Islet precursor cell (in vitro differentiated cells): ENCODE measurements around the gene KCNJ6.

ENCODE experiments used
- DNase-seq: peaks from one replicate; pipeline ENCODE4 v3.0.0-alpha.2; 2018

The KCNJ6 gene

DNA sequence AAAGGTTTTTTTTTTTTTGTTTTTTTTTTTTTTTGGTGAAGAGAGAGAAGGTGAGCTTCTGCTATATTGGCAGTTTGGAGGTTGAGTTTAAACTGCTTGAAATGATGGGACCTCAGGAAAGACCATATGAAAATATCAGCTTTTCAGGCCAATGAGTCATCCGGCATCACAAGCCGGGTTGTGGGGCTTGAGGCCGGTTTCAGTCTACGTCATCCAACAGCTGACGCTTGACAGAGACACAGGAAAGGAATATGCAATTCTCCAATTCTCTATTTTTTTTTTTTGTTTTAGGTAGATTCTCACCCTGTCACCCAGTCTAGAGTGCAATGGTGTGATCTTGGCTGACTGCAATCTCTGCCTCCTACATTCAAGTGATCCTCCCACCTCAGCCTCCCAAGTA lies 52.4 kb downstream of the KCNJ6 start:
- DNase-seq = no peak

DNA sequence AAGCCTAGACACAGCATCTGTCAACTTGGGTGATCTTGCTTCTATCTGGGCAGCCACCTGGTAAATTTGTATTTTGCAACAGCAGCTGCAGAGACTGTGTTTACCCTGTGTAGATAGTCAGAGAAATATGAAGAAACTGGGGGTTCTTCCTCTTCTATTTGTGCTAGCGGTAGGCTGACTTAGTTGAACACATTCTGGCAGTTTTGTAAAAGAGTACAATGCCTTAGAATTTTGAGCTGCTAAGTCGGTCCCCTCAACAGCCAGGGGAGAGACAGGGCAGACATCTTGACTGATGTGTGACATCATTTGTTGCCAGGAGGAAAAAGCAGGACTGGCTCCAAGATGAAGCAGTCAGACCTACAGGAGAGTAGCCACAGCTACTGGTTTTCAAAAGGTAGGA lies 53.7 kb downstream of the KCNJ6 start:
- no peak for DNase-seq

DNA sequence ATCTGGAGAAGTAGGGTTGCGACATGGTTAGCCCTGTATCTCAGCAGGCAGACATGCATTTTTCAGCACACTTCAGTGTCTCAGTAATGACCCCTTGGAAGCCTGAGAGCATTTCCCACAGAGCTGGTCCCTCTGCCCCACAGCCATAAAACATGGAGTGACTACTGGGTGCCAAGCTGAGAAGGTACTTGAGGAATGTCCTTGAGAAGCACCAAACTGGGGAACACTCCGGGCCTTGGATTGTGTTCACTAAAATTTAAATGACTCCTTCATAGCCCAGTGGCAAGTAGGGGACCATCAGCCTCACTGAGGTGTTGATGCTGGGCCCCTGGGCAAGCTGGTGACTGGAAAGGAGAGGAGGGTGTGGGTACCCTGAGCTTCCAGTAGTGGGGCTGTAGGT lies 54.7 kb downstream of the KCNJ6 start:
- DNase-seq = peak; percentile 20

DNA sequence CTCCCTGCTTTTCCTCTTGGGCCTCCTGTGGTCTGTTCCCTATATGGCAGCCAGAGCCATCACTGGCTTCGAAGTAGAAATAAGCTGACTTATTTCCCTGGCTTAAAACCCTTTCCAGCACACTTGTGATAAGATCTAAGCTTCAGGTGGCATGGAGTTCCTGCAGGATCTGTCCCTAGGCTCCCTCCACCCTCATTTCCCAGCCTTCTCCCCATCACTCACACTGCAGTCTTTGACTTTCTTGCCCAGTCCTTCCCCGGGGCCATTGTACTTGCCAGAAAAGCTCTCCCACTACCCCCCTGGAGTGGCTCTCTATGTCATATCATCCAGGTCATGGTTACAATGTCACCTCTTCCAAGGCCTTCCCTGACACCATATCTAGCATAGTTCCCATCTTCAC lies 55.8 kb downstream of the KCNJ6 start:
- peak; percentile 26 for DNase-seq

DNA sequence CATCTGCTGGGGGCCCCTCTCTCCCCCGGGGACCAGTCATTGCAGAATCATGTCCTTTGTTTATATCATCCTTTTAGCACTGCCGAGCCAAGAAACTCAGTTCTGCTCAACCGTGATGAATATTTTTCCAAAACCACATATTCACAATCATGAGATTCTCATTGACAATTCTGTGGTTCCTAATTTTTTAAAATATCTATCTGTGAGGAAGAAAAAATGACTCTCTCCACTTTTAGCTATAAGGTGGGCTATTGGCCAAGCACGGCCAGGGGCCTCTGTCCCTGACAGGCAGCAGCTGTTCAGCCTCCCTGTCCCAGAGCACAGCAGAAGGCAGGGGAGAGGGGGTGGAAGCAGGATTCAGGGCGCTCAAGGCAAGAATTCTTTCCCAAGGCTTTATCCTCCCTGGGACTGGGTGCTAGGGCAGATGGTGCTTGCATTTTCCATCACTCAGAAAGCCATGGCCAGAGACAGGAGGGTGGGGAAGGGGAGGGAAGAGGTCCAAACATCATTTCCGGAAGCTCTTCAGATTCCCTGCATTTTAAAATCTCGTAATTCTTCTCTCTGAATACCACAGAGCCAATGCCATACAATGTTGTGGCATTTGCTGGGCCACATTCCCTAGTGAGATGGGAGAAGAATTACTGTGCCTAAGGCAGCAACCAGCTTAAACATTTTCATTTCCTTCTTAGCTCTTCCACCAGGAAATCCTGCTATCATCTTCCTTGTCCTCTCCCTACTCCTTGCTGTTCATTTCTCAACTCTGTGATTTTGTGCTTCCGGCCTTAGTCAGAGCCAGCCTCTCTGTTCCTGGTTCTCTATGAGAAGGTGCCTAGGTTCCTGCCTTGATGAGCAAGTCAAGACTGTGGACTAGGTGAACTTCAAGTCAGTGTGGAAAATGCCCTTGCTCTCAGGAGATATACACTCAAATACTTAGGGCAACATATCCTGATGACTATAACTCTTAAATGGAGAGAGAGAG lies 60.3 kb downstream of the KCNJ6 start:
- no peak for DNase-seq

GRCh38 chr21:37855271-37855646 lies 61.0 kb downstream of the KCNJ6 start:
- no peak for DNase-seq

- peak; percentile 48 for DNase-seq
Measured at GRCh38 chr21:37849506-37850102, 66.7 kb downstream of the KCNJ6 start.

DNA sequence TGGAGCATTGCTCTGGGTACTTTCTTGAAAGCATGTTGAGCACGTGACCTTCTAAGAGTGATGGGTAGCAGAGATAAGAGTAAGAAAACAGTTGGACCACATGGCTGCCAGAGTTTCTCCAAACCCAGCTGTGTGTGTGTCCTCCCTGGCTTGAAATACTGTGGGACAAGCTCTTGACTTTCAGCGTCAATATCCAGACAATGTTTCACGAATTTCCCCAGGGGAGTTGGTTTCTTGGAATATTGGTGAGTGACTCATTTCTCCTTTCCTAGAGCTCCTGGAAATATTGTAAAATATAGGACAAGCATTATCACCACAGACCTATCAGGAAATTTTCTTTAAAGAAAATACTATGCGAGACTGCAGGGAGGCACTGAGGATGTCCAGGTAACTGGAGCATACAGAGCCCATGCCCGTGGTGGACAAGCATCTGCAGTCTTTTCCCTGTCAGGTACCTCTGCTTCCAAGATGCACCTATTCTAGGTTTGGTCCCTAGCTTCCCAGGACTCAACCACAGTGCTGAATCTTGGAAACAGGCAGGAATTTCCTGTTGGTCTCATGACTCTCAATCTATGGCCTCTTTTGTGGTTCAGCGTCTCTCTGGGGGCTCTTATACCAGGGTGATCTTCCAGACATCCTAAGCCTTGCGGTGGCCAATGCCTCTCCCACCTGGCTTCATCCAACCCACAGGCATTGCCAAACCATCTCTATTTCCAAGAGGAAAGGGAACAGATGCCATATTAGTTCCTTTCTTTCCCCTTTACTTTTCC lies 67.4 kb downstream of the KCNJ6 start:
- DNase-seq = peak; percentile 17

GRCh38 chr21:37845535-37845934 lies 70.7 kb downstream of the KCNJ6 start:
- DNase-seq = no peak

- DNase-seq = no peak
Measured at GRCh38 chr21:37843191-37843590, 73.1 kb downstream of the KCNJ6 start.

GRCh38 chr21:37842163-37842919 lies 73.9 kb downstream of the KCNJ6 start:
- DNase-seq = peak; percentile 41

DNA sequence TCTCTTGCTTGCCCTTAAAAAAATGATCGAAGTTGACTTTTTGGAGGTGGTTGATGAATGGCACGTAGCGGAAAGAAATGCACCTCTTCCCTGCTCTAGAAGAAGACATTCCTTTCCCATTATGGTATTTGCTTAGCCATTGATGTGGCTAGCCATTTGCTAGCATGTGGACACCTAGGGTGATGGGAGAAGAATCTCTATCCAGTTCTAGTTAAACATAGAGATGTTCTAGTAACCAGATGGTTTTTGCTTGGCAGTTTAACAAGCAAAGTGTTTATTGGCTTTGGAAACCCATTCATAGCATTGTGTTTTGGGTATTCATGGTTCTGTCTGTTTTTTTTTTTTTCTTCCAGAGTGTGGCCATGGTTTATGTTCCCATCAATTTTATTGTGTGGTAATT lies 78.9 kb downstream of the KCNJ6 start:
- DNase-seq = no peak

DNA sequence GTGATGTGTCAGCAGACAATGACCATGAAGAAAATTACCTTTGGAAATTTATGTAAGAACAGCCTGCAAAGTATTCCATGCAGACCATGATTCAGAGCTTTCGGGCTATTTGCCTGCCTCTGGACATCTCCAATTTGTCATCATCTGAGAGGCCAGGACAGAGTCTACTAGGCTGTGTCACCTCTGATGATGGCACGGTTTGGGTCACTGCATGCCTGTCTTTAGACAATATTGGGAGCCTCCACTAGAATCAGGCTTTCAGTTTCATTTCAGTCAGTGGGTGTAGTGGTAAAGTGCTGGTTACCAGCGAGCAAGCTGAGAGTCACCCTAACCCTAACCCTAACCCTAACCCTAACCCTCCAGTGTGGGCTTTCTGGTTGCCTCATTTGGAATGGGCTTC lies 80.8 kb downstream of the KCNJ6 start:
- no peak for DNase-seq

DNA sequence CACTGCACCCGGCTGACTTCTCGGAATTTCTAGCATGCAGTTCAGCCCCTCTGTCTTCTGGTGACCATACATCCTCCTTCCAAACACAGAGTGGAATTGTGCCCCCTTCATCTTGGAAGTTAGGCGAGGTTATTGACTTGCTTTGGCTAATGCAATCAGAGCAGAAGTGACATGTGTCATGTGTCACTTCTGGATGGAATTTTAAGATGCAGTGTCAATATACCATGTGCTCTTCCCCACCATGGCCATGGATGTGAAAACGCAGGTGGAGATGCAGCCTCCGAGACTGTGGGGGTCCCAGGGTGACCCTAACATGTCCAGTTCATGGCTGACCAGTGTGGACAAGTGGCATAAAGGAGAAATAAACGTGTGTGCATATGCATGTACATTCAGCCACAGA lies 83.0 kb downstream of the KCNJ6 start:
- DNase-seq = no peak

GRCh38 chr21:37829447-37829846 lies 86.8 kb downstream of the KCNJ6 start:
- no peak for DNase-seq

- DNase-seq = no peak
Measured at GRCh38 chr21:37828991-37829390, 87.3 kb downstream of the KCNJ6 start.

DNA sequence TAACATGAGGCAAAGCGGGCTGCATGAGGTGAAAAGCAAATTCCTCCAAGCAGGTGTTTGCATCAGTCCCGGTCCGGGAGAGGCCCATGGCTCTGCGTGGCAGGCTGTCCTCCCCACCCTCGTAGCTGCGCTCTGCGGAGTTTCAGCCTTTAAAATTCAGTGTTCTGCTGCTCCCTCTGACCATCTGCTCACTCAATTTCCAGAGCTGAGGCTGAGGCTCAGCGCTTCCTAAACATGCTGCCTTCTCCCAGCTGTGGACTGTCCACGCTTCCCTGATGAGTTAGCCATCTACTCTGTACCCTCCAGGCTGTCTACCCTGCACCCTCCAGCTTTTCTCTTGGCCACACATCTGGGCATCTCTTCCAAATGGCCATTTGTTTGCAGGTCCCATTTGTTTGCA lies 87.7 kb downstream of the KCNJ6 start:
- no peak for DNase-seq

DNA sequence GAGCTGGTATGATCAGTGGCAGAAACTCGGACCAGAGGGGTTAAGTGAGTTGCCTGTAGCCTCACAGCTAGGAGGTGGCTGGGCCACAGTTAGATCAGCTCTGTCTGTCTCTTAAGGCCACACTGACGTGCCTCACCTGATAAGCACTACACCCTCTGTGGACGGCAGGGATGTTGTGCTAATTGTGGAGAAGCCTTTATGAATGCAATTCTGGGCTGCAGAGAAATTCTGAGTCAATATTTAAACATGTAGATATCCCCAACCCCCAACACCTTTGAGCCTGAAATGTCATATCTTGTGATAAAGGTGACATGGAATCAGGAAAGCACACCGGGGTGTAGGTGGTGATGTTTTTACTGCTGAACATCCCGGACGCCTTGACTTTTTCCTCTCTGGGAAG lies 88.3 kb downstream of the KCNJ6 start:
- no peak for DNase-seq

- no peak for DNase-seq
Measured at GRCh38 chr21:37821786-37822450, 94.3 kb downstream of the KCNJ6 start.

DNA sequence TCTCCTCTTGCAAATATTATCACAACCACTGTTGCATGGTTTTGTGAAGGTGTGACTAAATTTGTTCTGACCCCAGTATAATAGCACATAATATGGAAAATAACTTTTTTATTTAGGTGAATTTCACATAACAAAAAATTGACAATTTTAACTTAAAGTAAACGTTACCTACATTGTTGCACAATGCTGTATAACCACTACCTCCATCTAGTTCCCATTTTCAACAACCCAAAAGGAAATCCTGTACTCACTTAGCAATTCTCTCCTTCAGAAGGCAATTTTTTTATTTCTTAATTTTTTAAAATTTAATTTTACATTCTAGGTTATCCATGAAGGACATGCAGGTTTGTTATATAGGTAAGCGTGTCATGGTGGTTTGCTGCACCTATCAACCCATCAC lies 95.2 kb downstream of the KCNJ6 start:
- no peak for DNase-seq

- no peak for DNase-seq
Measured at GRCh38 chr21:37819372-37819771, 96.9 kb downstream of the KCNJ6 start.

DNA sequence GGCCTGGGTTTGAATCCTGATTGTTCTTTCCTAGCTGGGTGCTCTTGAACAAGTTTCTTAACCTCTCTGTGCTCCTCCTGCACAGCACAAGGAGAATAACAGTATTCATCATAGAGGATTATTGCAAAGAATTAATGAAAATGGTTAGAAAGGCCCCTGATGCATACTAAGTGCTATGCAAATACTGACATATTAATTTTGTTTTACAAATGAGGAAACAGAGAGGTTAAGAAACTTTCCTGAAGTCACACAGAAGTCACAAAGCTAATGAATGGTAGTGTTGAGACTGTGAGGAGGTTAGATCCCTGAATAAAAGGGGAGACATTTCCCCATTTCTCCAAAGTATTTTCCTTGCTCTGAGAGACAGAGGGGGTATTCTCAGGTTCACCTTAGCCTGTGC lies 99.0 kb downstream of the KCNJ6 start:
- no peak for DNase-seq
